HepG2 (cell line): ENCODE data around the gene PTH1R. TPM values are rescaled to one million over a fixed set of nuclear protein-coding genes. Genes with fewer than 3 reads are reported as not detected.

Experiments
- ATAC-seq: fragments of 200-7000 bp; cut with Tn5 transposase; 3 replicates; pipeline ENCODE4 v1.9.1; 2020; ENCODE audit warnings: mild to moderate bottlenecking, moderate library complexity
- BruUV-seq: library from RNA; stranded (reverse); fragments of 400-500 nt; replicated peaks from 2 replicates; lab custom pipeline; 2021; lab: Mats Ljungman, UMichigan
- CTCF ChIA-PET: fragments of 300-600 bp; formaldehyde crosslinking; extraction: SDS; loops from one replicate; lab custom pipeline; 2021; ENCODE audit warnings: low total read pairs, inconsistent platforms, low intra/inter-chr PET ratio; lab: Yijun Ruan, JAX
- POLR2A ChIA-PET: fragments of 350-600 bp; sonication (Branson Sonifier 250); formaldehyde crosslinking; loops from one replicate; lab custom pipeline; 2020; ENCODE audit warnings: antibody characterized with exemption, inconsistent platforms; lab: Yijun Ruan, JAX
- DNase-seq: peaks from one replicate; pipeline ENCODE4 v3.0.0-alpha.2; 2015; ENCODE audit warnings: low spot score
- FAIRE-seq: peaks from 3 replicates; lab custom pipeline; 2011; peaks lifted over from hg19 to GRCh38; lab: Jason Lieb, UNC
- H2AFZ ChIP-seq: one replicate; pipeline ENCODE4 v1.6.1; 2011; ENCODE audit warnings: low read length, inconsistent platforms
- H3K27ac ChIP-seq: fragments of 300-600 bp; 3 replicates; pipeline ENCODE4 v1.8.0; 2011; ENCODE audit warnings: mixed run types, mild to moderate bottlenecking, mixed read lengths, low read length, inconsistent platforms; ENCODE audit not compliant: insufficient read depth; ENCODE audit errors: extremely low read length
- H3K27me3 ChIP-seq, 2 experiments: fragments of 200-600 bp in 1 of 2; 2 replicates in 1 of 2; 3 replicates in 1 of 2; pipeline versions ENCODE4 v1.6.0 to v1.8.0; 2011; ENCODE audit warnings: low read length in 2 of 2, mild to moderate bottlenecking in 2 of 2, moderate library complexity in 2 of 2, inconsistent platforms in 1 of 2; ENCODE audit not compliant: insufficient read depth in 2 of 2, control insufficient read depth in 1 of 2
- H3K36me3 ChIP-seq, 2 experiments: fragments of 200-600 bp in 1 of 2; replicated peaks in 1 of 2; 2 replicates in 1 of 2; 3 replicates in 1 of 2; pipeline versions ENCODE4 v1.5.1 to v1.8.0; 2011; ENCODE audit warnings: low read length in 2 of 2, inconsistent platforms in 1 of 2; ENCODE audit not compliant: insufficient read depth in 2 of 2, control insufficient read depth in 1 of 2
- H3K4me1 ChIP-seq: 2 replicates; pipeline ENCODE4 v1.5.1; 2012; ENCODE audit warnings: low read length, inconsistent platforms; ENCODE audit not compliant: insufficient read depth
- H3K4me2 ChIP-seq: 2 replicates; pipeline ENCODE4 v1.6.0; 2011; ENCODE audit warnings: low read depth, low read length, inconsistent platforms
- H3K4me3 ChIP-seq, 3 experiments: fragments of 200-600 bp in 1 of 3; sonication (generic), shearing (Covaris generic) in 1 of 3; replicated peaks in 1 of 3; 2 replicates each; pipeline ENCODE4 v1.5.1; 2011 to 2016; ENCODE audit warnings: low read length in 3 of 3, inconsistent platforms in 2 of 3, low read depth in 2 of 3, mild to moderate bottlenecking in 2 of 3, control low read depth in 1 of 3, mixed read lengths in 1 of 3; ENCODE audit not compliant: insufficient read depth in 1 of 3
- H3K79me2 ChIP-seq: one replicate; pipeline ENCODE4 v1.6.1; 2011; ENCODE audit warnings: low read length, inconsistent platforms; ENCODE audit not compliant: insufficient read depth
- H3K9ac ChIP-seq: 2 replicates; pipeline ENCODE4 v1.6.0; 2011; ENCODE audit warnings: mild to moderate bottlenecking, low read depth, low read length, inconsistent platforms; ENCODE audit not compliant: insufficient read depth
- H3K9me3 ChIP-seq: 2 replicates; pipeline ENCODE4 v1.5.1; 2012; ENCODE audit warnings: mild to moderate bottlenecking, low read length
- H4K20me1 ChIP-seq: 2 replicates; pipeline ENCODE4 v1.6.0; 2011; ENCODE audit warnings: inconsistent platforms, mild to moderate bottlenecking, low read length, moderate library complexity; ENCODE audit not compliant: insufficient read depth
- EZH2 ChIP-seq: conservative IDR thresholded peaks from 2 replicates; pipeline ENCODE4 v1.6.1; 2012; ENCODE audit warnings: mild to moderate bottlenecking, low read depth, low read length, moderate library complexity
- GTF3A ChIP-seq: sonication (generic); formaldehyde crosslinking; conservative IDR thresholded peaks from 2 replicates; pipeline ENCODE4 v1.4.0; 2020; ENCODE audit warnings: mild to moderate bottlenecking, missing genetic modification reagents
- KDM6A ChIP-seq: IDR thresholded peaks from 2 replicates; pipeline ENCODE4 v1.6.1; 2016; ENCODE audit warnings: low read depth
- NFIC ChIP-seq: IDR thresholded peaks from 2 replicates; pipeline ENCODE4 v1.6.1; 2012; ENCODE audit warnings: mild to moderate bottlenecking, low read length, inconsistent platforms
- SRY ChIP-seq: sonication (generic); formaldehyde crosslinking; IDR thresholded peaks from 2 replicates; pipeline ENCODE4 v1.8.0; 2022; ENCODE audit warnings: mild to moderate bottlenecking, missing genetic modification reagents
- ZBTB8A ChIP-seq: sonication (generic); formaldehyde crosslinking; IDR thresholded peaks from 2 replicates; pipeline ENCODE4 v1.4.0; 2020; ENCODE audit warnings: mild to moderate bottlenecking, low read depth, missing genetic modification reagents, borderline replicate concordance
- ZNF446 ChIP-seq: sonication (generic); formaldehyde crosslinking; IDR thresholded peaks from 2 replicates; pipeline ENCODE4 v1.5.0; 2020; ENCODE audit warnings: mild to moderate bottlenecking, missing genetic modification reagents
- ZNF484 ChIP-seq: sonication (generic); formaldehyde crosslinking; IDR thresholded peaks from 2 replicates; pipeline ENCODE4 v1.5.1; 2020; ENCODE audit warnings: mild to moderate bottlenecking, low read depth, missing genetic modification reagents, borderline replicate concordance
- ZNF562 ChIP-seq: sonication (generic); formaldehyde crosslinking; IDR thresholded peaks from 2 replicates; pipeline ENCODE4 v1.8.0; 2022; ENCODE audit warnings: missing genetic modification reagents, borderline replicate concordance
- ZNF746 ChIP-seq: sonication (generic); formaldehyde crosslinking; IDR thresholded peaks from 2 replicates; pipeline ENCODE4 v1.8.0; 2022; ENCODE audit warnings: mild to moderate bottlenecking, missing genetic modification reagents
- ZNF766 ChIP-seq: sonication (generic); formaldehyde crosslinking; IDR thresholded peaks from 2 replicates; pipeline ENCODE4 v1.5.0; 2020; ENCODE audit warnings: missing genetic modification reagents, borderline replicate concordance
- ZNF83 ChIP-seq: sonication (generic); formaldehyde crosslinking; IDR thresholded peaks from 2 replicates; pipeline ENCODE4 v1.4.0; 2020; ENCODE audit warnings: missing genetic modification reagents, mild to moderate bottlenecking, borderline replicate concordance
- ZNF879 ChIP-seq: sonication (generic); formaldehyde crosslinking; IDR thresholded peaks from 2 replicates; pipeline ENCODE4 v1.8.1; 2023; ENCODE audit warnings: missing genetic modification reagents
- WGBS: methylation state at CpG from one replicate; pipeline ENCODE4 v1.1.6; 2017; ENCODE audit warnings: low lambda C conversion rate; 5-methylcytosine and 5-hydroxymethylcytosine counted together
- in situ Hi-C: cut with HindIII; loops from 2 replicates; pipeline ENCODE4 v1.10.0; 2017; ENCODE audit warnings: low pct_unique_long_range_greater_than_20kb; ENCODE audit not compliant: extremely low pct_ligation_motif_present
- intact Hi-C: fragments of 100-400 bp; cut with micrococcal nuclease; formaldehyde crosslinking; loops from one replicate; pipeline ENCODE4 v1.10.0; 2022; ENCODE audit not compliant: unreplicated experiment
- polyA plus RNA-seq, 8 experiments: library from polyadenylated mRNA; depleted of rRNA in 3 of 8; stranded (reverse) in 7 of 8; unstranded in 1 of 8; fragments of >200 nt; fragmentation: Illumina TruSeq in 4 of 8; extraction: Trizol in 4 of 8; gene quantifications; 2 replicates each; pipeline versions ENCODE4 v1.2.1 to v1.2.3, GENCODE V29; 2011 to 2016; ENCODE audit warnings: low read depth in 4 of 8, missing spikeins in 1 of 8, mixed read lengths in 1 of 8; ENCODE audit not compliant: insufficient read depth in 1 of 8
- total RNA-seq, 5 experiments: library from RNA; depleted of rRNA; stranded (reverse); fragments of >200 nt; fragmentation: Illumina TruSeq; extraction: Trizol; gene quantifications; 2 replicates each; pipeline ENCODE4 v1.2.3, GENCODE V29; 2016; ENCODE audit warnings: low read depth in 1 of 5
- TF ChIP-seq, protein P1 (sequence below): sonication (generic); formaldehyde crosslinking; IDR thresholded peaks from 2 replicates; pipeline ENCODE4 v1.4.0; 2020; ENCODE audit warnings: mild to moderate bottlenecking, missing genetic modification reagents
- TF ChIP-seq, protein P2 (sequence below): sonication (generic); formaldehyde crosslinking; IDR thresholded peaks from 2 replicates; pipeline ENCODE4 v1.5.1; 2020; ENCODE audit warnings: mild to moderate bottlenecking, missing genetic modification reagents, moderate library complexity
- TF ChIP-seq, protein P3 (sequence below): sonication (generic); formaldehyde crosslinking; IDR thresholded peaks from 2 replicates; pipeline ENCODE4 v1.8.1; 2023; ENCODE audit warnings: mild to moderate bottlenecking, moderate library complexity, missing genetic modification reagents

Gene PTH1R
- total and polyA plus RNA-seq, 2 of the 13 experiments (the other 11 are each of a cell fraction or from before 2014, with no cell fraction given): not detected

- no TSS peak for BruUV-seq
- DNase-seq: no peak
These were observed 37.3 kb downstream of the PTH1R start for GRCh38 chr3:46914849-46915248.

More at GRCh38 chr3:46914849-46915248, 37.3 kb downstream of the PTH1R start:
- Histone ChIP-seq H4K20me1 (no peaks in the 10 kb centered on the region), H3K9me3 (no peaks in the 10 kb centered on the region; the same call in 1 of the 2 replicates), H3K36me3 (peaks cover 7 to 26% of the 10 kb centered on the region in 2 experiments; a peak in 3 of 5 replicates), H3K79me2 (no peaks in the 10 kb centered on the region), H3K4me1 (peaks cover 7% of the 10 kb centered on the region), H3K27ac (no peak overlapping the region), H2AFZ (no peak overlapping the region), H3K27me3 (no peaks in the 10 kb centered on the region), H3K4me3 (no peak overlapping the region), H3K4me2 (no peak overlapping the region), H3K9ac (no peak overlapping the region)
- POLR2A ChIA-PET: no interaction called here
- ATAC-seq: no peak
- TF ChIP-seq, protein P1, sequence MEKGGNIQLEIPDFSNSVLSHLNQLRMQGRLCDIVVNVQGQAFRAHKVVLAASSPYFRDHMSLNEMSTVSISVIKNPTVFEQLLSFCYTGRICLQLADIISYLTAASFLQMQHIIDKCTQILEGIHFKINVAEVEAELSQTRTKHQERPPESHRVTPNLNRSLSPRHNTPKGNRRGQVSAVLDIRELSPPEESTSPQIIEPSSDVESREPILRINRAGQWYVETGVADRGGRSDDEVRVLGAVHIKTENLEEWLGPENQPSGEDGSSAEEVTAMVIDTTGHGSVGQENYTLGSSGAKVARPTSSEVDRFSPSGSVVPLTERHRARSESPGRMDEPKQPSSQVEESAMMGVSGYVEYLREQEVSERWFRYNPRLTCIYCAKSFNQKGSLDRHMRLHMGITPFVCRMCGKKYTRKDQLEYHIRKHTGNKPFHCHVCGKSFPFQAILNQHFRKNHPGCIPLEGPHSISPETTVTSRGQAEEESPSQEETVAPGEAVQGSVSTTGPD (CRISPR knock-in tag): no peak
- TF ChIP-seq NFIC (no peak), ZNF766 (CRISPR knock-in tag) (no peak), EZH2 (no peak), ZNF879 (CRISPR knock-in tag) (no peak), KDM6A (CRISPR knock-in tag) (no peak), ZNF562 (CRISPR knock-in tag) (no peak), GTF3A (CRISPR knock-in tag) (no peak), ZNF746 (CRISPR knock-in tag) (no peak), SRY (no peak), ZNF83 (CRISPR knock-in tag) (no peak), ZNF484 (CRISPR knock-in tag) (no peak), ZBTB8A (no peak), ZNF446 (CRISPR knock-in tag) (no peak)
- TF ChIP-seq, protein P2, sequence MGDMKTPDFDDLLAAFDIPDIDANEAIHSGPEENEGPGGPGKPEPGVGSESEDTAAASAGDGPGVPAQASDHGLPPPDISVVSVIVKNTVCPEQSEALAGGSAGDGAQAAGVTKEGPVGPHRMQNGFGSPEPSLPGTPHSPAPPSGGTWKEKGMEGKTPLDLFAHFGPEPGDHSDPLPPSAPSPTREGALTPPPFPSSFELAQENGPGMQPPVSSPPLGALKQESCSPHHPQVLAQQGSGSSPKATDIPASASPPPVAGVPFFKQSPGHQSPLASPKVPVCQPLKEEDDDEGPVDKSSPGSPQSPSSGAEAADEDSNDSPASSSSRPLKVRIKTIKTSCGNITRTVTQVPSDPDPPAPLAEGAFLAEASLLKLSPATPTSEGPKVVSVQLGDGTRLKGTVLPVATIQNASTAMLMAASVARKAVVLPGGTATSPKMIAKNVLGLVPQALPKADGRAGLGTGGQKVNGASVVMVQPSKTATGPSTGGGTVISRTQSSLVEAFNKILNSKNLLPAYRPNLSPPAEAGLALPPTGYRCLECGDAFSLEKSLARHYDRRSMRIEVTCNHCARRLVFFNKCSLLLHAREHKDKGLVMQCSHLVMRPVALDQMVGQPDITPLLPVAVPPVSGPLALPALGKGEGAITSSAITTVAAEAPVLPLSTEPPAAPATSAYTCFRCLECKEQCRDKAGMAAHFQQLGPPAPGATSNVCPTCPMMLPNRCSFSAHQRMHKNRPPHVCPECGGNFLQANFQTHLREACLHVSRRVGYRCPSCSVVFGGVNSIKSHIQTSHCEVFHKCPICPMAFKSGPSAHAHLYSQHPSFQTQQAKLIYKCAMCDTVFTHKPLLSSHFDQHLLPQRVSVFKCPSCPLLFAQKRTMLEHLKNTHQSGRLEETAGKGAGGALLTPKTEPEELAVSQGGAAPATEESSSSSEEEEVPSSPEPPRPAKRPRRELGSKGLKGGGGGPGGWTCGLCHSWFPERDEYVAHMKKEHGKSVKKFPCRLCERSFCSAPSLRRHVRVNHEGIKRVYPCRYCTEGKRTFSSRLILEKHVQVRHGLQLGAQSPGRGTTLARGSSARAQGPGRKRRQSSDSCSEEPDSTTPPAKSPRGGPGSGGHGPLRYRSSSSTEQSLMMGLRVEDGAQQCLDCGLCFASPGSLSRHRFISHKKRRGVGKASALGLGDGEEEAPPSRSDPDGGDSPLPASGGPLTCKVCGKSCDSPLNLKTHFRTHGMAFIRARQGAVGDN (CRISPR knock-in tag): no peak
- TF ChIP-seq, protein P3, sequence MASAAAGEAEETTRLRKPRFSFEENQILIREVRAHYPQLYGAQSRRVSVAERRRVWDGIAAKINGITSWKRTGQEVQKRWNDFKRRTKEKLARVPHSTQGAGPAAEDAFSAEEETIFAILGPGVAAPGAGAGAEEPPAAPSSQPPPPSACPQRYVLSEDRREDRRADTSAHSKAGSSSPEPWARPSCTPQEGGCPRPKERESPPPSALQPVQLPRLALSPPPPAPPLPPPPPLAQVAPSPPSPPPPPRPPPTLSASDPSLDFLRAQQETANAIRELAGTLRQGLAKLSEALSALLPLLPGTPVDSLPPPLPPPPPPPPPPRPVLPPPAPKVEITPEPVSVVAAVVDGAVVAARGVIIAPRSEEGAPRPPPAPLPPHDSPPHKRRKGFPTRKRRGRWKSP (CRISPR knock-in tag): no peak
- in situ Hi-C loops: no loop called here
- intact Hi-C loops: no loop called here
- WGBS: 91% methylated on average over 7 of the region's 7 CpGs
- no peak for FAIRE-seq
- CTCF ChIA-PET: no interaction called here
